Calu3 (cell line): ENCODE results near the gene SLC35B1. TPM values are rescaled to one million over a fixed set of nuclear protein-coding genes. Genes with fewer than 3 reads are reported as not detected.
A peak's percentile ranks its signal among the peaks of the same experiment; 100 is the strongest.

ENCODE experiments used
- Bru-seq: library from RNA; stranded (reverse); fragments of 400-500 nt; gene quantifications from one replicate; lab custom pipeline; 2021; lab: Mats Ljungman, UMichigan
- BruChase-seq, 2 experiments: library from RNA; stranded (reverse); fragments of 400-500 nt; gene quantifications; one replicate each; lab custom pipeline; 2021; lab: Mats Ljungman, UMichigan
- BruUV-seq: library from RNA; stranded (reverse); fragments of 400-500 nt; replicated peaks from 2 replicates; lab custom pipeline; 2021; lab: Mats Ljungman, UMichigan
- CTCF ChIA-PET: fragments of 300-600 bp; sonication (Branson Sonifier 250); formaldehyde crosslinking; loops from one replicate; lab custom pipeline; 2022; ENCODE audit warnings: antibody characterized with exemption; lab: Charles Lee
- DNase-seq: peaks from one replicate; pipeline ENCODE4 v3.0.0; 2022
- H3K27ac Mint-ChIP-seq: one replicate; pipeline ENCODE4 v1.8.0; 2022; ENCODE audit warnings: mixed read lengths; ENCODE audit not compliant: unreplicated experiment
- H3K27me3 Mint-ChIP-seq: one replicate; pipeline ENCODE4 v1.8.0; 2022; ENCODE audit warnings: mixed read lengths; ENCODE audit not compliant: unreplicated experiment
- H3K36me3 Mint-ChIP-seq: one replicate; pipeline ENCODE4 v1.8.0; 2022; ENCODE audit warnings: mild to moderate bottlenecking, moderate library complexity, mixed read lengths; ENCODE audit not compliant: insufficient read depth, unreplicated experiment
- H3K4me1 Mint-ChIP-seq: one replicate; pipeline ENCODE4 v1.8.0; 2022; ENCODE audit warnings: mild to moderate bottlenecking, low read depth, mixed read lengths; ENCODE audit not compliant: unreplicated experiment
- H3K4me3 Mint-ChIP-seq: one replicate; pipeline ENCODE4 v1.8.0; 2022; ENCODE audit warnings: mild to moderate bottlenecking, low read depth, moderate library complexity, mixed read lengths; ENCODE audit not compliant: unreplicated experiment
- H3K9me3 Mint-ChIP-seq: one replicate; pipeline ENCODE4 v1.8.0; 2022; ENCODE audit warnings: low read depth, mixed read lengths; ENCODE audit not compliant: unreplicated experiment
- CTCF ChIP-seq: fragments of 200-600 bp; IDR thresholded peaks from one replicate; pipeline ENCODE4 v1.8.0; 2022; ENCODE audit warnings: antibody characterized with exemption; ENCODE audit not compliant: unreplicated experiment
- intact Hi-C: fragments of 100-400 bp; cut with micrococcal nuclease; formaldehyde crosslinking; loops from one replicate; pipeline ENCODE4 v1.10.0; 2022; ENCODE audit not compliant: unreplicated experiment
- long read RNA-seq: library from polyadenylated mRNA; stranded (forward); transcript quantifications from one replicate; pipeline ENCODE4 v2.0.0, GENCODE V29; 2022
- total RNA-seq: library from RNA; stranded (reverse); gene quantifications from 2 replicates; pipeline ENCODE4 v1.2.3, GENCODE V29; 2022

The SLC35B1 gene
- 117 and 127 TPM in 2 replicates for total RNA-seq
- percentile 90 among the genes with signal in this experiment for Bru-seq, nascent RNA
- BruChase-seq, experiment 1, labeled RNA remaining after a 6-hour chase, result percentile 95 among the genes with signal in this experiment
- BruChase-seq, experiment 2, labeled RNA remaining after a 2-hour chase, result percentile 91 among the genes with signal in this experiment
- long read RNA-seq, transcript SLC35B1-220 (9 exons, 1,611 nt), result major isoform, 67 of 120 reads
- long read RNA-seq, transcript SLC35B1-209 (9 exons, 1,320 nt), result minor isoform, 20 of 120 reads
- long read RNA-seq, partial matches to known transcripts, result 3 of 120 reads
- long read RNA-seq, other reads (novel, unspliced or antisense), result 28 of 120 reads

GRCh38 chr17:49707608-49708514 lies at the start of gene SLC35B1:
Gene SLC35B1, minus strand, starts transcription at chr17:49707964. Its CDS starts 131 bp downstream, at chr17:49707833.
- peak; percentile 87 for TF ChIP-seq CTCF
- intact Hi-C loops, result loop anchor here (5.0 kb wide), 3 partner anchors 69 to 289 kb away; partner anchors contain the start of gene DLX3
- Mint-ChIP-seq H3K36me3 (peaks cover 61% of the 10 kb centered on the region), H3K27me3 (no peaks in the 10 kb centered on the region), H3K4me1 (peaks cover 37% of the 10 kb centered on the region), H3K9me3 (no peaks in the 10 kb centered on the region), H3K27ac (peak within 1 kb of the TSS; percentile 99), H3K4me3 (peak within 1 kb of the TSS; percentile 96)
- BruUV-seq, result no TSS peak
- DNase-seq, result peak; percentile 100
- CTCF ChIA-PET, result interaction anchor here (0.6 to 2.2 kb wide), 21 partner anchors 9 to 349 kb away, joined by 3 to 12 read pairs (median 4); partner anchors contain the start of gene PHB1

- peaks cover 8% of the 10 kb centered on the region for H3K4me1 Mint-ChIP-seq
- intact Hi-C loops, result no loop called here
- CTCF ChIA-PET, result interaction anchor here (0.6 to 1.0 kb wide), 2 partner anchors 10 to 14 kb away, joined by 3 read pairs; no protein-coding TSS in a partner anchor
- no peaks in the 10 kb centered on the region for H3K36me3 Mint-ChIP-seq
- no peak overlapping the region for H3K4me3 Mint-ChIP-seq
- BruUV-seq, result no TSS peak
- no peak overlapping the region for H3K27ac Mint-ChIP-seq
- no peak for DNase-seq
- H3K27me3 Mint-ChIP-seq, result no peaks in the 10 kb centered on the region
- no peaks in the 10 kb centered on the region for H3K9me3 Mint-ChIP-seq
- TF ChIP-seq CTCF, result no peak
Observed at GRCh38 chr17:49757151-49757777, 49.5 kb upstream of the SLC35B1 start.

GRCh38 chr17:49756323-49757150 lies 48.8 kb upstream of the SLC35B1 start:
- DNase-seq, result no peak
- H3K4me1 Mint-ChIP-seq, result peaks cover 1% of the 10 kb centered on the region
- intact Hi-C loops, result no loop called here
- no peak overlapping the region for H3K4me3 Mint-ChIP-seq
- CTCF ChIA-PET, result interaction anchor here (0.6 to 1.5 kb wide), 3 partner anchors 15 to 460 kb away, joined by 3 read pairs; no protein-coding TSS in a partner anchor
- H3K9me3 Mint-ChIP-seq, result no peaks in the 10 kb centered on the region
- BruUV-seq, result no TSS peak
- no peak overlapping the region for H3K27ac Mint-ChIP-seq
- no peaks in the 10 kb centered on the region for H3K27me3 Mint-ChIP-seq
- H3K36me3 Mint-ChIP-seq, result no peaks in the 10 kb centered on the region
- no peak for TF ChIP-seq CTCF
